GM19099 (cell line): ENCODE data around the gene CEP57.

Source experiments
- POLR2A ChIP-seq: IDR thresholded peaks from 3 replicates; pipeline ENCODE4 v1.6.1; 2011; ENCODE audit warnings: low read depth; ENCODE audit not compliant: insufficient read length; ENCODE audit errors: extremely low read depth

Gene CEP57

DNA sequence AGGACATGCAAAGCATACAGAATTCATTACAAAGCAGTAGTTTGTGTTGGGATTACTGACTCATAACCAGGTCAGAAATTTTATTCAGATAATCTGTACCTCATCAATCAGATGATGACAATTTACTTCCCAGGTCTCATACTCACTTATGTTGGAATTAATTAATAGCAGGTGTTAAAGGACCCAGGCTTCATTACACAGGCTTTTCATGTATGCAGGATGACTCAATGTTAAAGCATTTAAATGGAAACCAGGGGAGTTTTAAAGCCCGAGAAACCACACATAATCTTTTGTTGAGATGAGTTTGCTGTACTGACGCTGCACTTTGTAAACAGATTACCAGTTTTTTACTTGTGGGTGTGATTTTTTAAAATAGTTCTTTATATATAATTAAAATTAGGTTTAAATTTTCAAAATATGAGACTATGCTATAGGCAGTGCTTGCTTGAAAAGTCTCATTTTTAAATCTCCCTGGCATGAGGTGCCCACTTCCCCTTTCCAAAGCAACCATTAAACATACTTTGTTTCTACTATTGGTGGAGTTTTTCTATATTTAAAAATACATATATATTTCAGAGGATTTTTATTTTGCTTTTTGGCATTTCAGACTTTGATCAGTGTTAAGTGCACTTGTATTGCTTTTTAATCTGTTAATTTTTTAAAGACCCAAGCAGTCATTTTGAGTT lies 41.0 kb downstream of the CEP57 start:
- no peak for TF ChIP-seq POLR2A

GRCh38 chr11:95832763-95833162 lies 42.5 kb downstream of the CEP57 start:
- no peak for TF ChIP-seq POLR2A

GRCh38 chr11:95833378-95833777 lies 43.1 kb downstream of the CEP57 start:
- no peak for TF ChIP-seq POLR2A

DNA sequence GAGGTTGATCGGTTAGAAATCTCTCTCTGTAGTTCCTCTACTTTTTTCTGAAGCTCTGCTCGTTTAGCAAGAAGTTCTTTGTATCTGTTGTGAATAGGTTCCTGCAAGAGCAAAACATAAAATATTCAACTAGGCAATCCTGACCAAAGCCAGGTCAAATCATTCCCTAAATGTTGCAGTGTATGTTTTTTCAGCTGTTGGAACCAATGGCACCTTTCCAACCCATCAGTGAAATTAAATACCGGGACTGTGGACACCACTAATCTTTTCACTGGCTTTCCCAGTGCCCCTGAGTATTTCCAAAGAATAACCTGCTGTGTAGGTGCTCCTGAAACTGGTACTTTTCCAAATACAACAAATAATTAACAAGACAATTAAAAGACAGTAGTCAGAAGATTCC lies 45.1 kb downstream of the CEP57 start:
- TF ChIP-seq POLR2A, result no peak

GRCh38 chr11:95835768-95836488 lies 45.6 kb downstream of the CEP57 start:
- no peak for TF ChIP-seq POLR2A

- TF ChIP-seq POLR2A, result no peak
Measured at GRCh38 chr11:95845167-95845566, 54.9 kb downstream of the CEP57 start.

DNA sequence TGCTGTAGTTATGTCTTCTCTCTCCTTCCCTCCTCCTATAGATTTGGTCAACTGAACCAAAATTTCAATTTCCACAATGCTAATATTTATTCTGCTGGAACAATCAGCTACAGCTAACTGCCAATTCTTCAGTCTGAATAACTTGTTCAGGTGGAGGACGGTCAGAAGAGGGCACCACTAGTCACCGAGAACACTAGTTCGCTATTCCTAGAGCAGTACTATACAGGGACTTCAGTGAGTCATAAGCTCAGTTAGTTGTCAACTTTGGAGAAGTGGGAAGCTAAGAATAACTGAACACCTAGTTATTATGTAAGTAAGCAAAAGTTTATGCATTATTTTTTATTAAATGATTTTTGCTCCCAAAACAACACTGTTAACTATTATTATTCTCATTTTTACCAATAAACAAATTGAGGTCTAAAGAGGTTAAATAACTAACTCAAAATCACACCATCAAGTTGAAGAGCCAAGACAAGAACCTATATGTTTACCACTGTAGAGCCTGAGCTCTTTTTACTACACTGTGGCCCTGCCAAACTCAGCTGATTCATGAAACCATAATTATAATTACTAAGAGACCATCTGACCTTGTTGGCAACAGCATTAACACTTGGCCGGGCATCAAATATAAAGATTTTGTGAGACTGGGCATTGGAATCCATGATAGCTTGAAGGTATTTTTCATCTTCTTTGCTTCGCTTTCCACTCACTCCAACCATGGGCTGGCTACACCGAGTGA lies 59.0 kb downstream of the CEP57 start:
- no peak for TF ChIP-seq POLR2A

GRCh38 chr11:95850137-95850536 lies 59.8 kb downstream of the CEP57 start:
- TF ChIP-seq POLR2A, result no peak

- TF ChIP-seq POLR2A, result no peak
Measured at GRCh38 chr11:95853138-95853537, 62.8 kb downstream of the CEP57 start.

- TF ChIP-seq POLR2A, result no peak
Measured at GRCh38 chr11:95853862-95854261, 63.6 kb downstream of the CEP57 start.

- TF ChIP-seq POLR2A, result no peak
Measured at GRCh38 chr11:95863486-95864140, 73.3 kb downstream of the CEP57 start.

DNA sequence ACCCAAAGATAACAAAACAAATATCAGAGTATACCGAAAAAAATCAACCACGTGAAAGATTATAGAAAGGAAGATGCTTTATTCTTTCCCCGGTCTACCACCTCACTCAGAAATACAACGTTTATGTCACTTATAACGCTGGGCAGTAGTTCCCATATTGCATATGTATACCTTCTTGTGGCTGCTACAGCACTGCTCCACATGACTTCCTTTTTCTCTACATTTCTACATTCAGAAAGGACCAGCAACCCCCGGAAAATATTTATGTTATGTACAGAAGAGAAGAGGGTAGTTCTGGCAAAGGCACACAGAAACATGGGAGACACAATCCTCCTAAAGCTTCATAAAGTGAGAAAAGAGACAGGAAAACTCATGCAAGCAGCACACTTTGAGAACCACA lies 76.8 kb downstream of the CEP57 start:
- no peak for TF ChIP-seq POLR2A

DNA sequence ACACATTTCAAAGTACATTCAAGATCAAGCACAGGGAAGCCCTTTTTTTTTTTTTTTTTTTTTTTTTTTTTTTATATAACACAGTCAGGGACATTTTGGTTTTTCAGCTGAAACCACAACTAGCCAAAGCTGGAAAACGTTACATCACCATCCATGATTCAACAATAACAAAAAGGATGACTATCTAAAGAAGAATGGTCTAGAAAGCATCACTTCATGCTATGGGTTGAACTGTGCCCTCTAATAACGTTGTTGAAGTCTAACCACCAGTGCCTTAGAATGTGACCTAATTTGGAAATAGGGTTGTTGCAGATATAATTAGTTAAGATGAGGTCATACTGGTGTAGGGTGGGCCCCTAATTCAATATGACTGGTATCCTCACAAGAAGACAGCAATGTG lies 87.0 kb downstream of the CEP57 start:
- no peak for TF ChIP-seq POLR2A
